ENCODE data around the gene MT1E.
A peak's percentile ranks its signal among the peaks of the same experiment; 100 is the strongest.

Gene MT1E

GRCh38 chr16:56628486-56629350 lies 3.1 kb downstream of the MT1E start:
- no peak for DNase-seq

GRCh38 chr16:56629531-56629930 lies 4.0 kb downstream of the MT1E start:
- DNase-seq, result no peak

- DNase-seq, result no peak
These were observed 4.6 kb downstream of the MT1E start for GRCh38 chr16:56630134-56630533.

- no peak for DNase-seq
These were observed 5.6 kb downstream of the MT1E start for GRCh38 chr16:56631197-56631596.

- no peak for DNase-seq
These were observed 6.2 kb downstream of the MT1E start for GRCh38 chr16:56631832-56632155.

GRCh38 chr16:56632156-56632847 lies 6.7 kb downstream of the MT1E start, which contains the start of gene MT1M:
MT1M (plus strand) TSS chr16:56632659; CDS start chr16:56632732, 73 bp downstream.
- no peak for DNase-seq

- no peak for DNase-seq
These were observed 7.3 kb downstream of the MT1E start for GRCh38 chr16:56632848-56633365.

- DNase-seq, result no peak
These were observed 8.0 kb downstream of the MT1E start for GRCh38 chr16:56633535-56633934.

GRCh38 chr16:56634715-56635440 lies 9.3 kb downstream of the MT1E start:
- no peak for DNase-seq

GRCh38 chr16:56635441-56635967 lies 9.9 kb downstream of the MT1E start:
- DNase-seq, result no peak

GRCh38 chr16:56636616-56637413 lies 11.2 kb downstream of the MT1E start:
- no peak for DNase-seq

GRCh38 chr16:56637814-56638750 lies 12.5 kb downstream of the MT1E start, which contains the start of gene MT1A:
MT1A (plus strand) TSS chr16:56638666; CDS start chr16:56638739, 73 bp downstream.
- no peak for DNase-seq

GRCh38 chr16:56639045-56639444 lies 13.5 kb downstream of the MT1E start:
- no peak for DNase-seq

GRCh38 chr16:56640076-56640475 lies 14.5 kb downstream of the MT1E start:
- no peak for DNase-seq

GRCh38 chr16:56641166-56641565 lies 15.6 kb downstream of the MT1E start:
- no peak for DNase-seq

GRCh38 chr16:56643080-56643778 lies 17.6 kb downstream of the MT1E start:
- peak; percentile 79 for DNase-seq

GRCh38 chr16:56643833-56644232 lies 18.3 kb downstream of the MT1E start:
- DNase-seq, result no peak

- no peak for DNase-seq
These were observed 19.7 kb downstream of the MT1E start for GRCh38 chr16:56645311-56645710.

GRCh38 chr16:56645838-56646237 lies 20.3 kb downstream of the MT1E start:
- DNase-seq, result no peak
